ENCODE measurements around the gene INO80B.

DNA sequence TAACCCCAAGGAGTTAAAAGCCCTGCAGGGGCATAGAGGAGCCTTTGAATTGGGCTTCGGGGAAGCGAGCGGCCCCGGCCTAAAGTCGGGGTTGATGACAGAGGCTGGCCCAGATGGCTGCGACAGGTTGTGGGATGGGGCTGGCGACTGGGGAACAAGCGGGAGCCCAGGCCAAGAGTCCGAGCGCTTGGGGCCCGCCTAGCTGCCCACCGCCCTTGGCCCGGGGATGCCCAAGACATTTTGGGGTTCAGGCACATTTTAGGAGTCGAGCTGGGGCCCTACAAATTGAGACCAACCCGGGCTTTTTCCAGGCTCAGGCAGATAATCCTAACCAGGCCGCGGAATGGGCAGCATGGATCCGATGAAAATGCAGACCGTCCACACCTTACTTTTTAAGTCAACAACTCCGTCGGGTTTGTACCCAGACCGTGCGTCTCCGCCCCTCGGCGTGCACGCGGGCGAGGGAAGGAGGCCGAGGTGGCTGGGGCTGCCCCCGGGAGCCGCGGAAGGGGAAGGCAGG lies 13.7 kb upstream of the INO80B start:
- TF ChIP-seq, protein P1, sequence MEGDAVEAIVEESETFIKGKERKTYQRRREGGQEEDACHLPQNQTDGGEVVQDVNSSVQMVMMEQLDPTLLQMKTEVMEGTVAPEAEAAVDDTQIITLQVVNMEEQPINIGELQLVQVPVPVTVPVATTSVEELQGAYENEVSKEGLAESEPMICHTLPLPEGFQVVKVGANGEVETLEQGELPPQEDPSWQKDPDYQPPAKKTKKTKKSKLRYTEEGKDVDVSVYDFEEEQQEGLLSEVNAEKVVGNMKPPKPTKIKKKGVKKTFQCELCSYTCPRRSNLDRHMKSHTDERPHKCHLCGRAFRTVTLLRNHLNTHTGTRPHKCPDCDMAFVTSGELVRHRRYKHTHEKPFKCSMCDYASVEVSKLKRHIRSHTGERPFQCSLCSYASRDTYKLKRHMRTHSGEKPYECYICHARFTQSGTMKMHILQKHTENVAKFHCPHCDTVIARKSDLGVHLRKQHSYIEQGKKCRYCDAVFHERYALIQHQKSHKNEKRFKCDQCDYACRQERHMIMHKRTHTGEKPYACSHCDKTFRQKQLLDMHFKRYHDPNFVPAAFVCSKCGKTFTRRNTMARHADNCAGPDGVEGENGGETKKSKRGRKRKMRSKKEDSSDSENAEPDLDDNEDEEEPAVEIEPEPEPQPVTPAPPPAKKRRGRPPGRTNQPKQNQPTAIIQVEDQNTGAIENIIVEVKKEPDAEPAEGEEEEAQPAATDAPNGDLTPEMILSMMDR (IDR thresholded peaks at IDR 0.05) = no peak
- no peak for TF ChIP-seq EP300 (IDR thresholded peaks at IDR 0.05)
